Left kidney (tissue), 2 donors: ENCODE data around the gene RABL2B. TPM values are rescaled to one million over a fixed set of nuclear protein-coding genes. Genes with fewer than 3 reads are reported as not detected.

ENCODE experiments used
- DNase-seq: peaks from one replicate; pipeline ENCODE4 v3.0.0-alpha.2; 2013
- polyA plus RNA-seq: library from polyadenylated mRNA; unstranded; fragments of 120-200 nt; gene quantifications from one replicate; pipeline ENCODE4 v1.2.1, GENCODE V29; 2013; ENCODE audit not compliant: insufficient read length

The RABL2B gene
- polyA plus RNA-seq, 1 donor = 92.4 TPM

DNA sequence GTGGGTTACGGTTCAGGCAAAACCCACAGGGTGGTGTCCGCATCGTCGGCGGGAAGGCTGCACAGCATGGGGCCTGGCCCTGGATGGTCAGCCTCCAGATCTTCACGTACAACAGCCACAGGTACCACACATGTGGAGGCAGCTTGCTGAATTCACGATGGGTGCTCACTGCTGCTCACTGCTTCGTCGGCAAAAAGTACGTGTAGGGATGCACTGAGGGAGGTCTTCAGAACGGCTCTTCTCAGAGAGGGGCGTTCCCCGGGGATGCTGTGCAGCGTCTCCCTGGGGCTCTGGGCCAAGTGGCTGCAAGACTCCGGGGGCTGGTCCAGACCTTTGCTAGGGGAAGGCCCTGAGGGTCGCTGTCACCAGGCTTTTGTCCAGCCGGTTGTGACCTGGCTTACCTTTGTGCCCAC, 44.2 kb downstream of the RABL2B start:
- no peak for DNase-seq

DNA sequence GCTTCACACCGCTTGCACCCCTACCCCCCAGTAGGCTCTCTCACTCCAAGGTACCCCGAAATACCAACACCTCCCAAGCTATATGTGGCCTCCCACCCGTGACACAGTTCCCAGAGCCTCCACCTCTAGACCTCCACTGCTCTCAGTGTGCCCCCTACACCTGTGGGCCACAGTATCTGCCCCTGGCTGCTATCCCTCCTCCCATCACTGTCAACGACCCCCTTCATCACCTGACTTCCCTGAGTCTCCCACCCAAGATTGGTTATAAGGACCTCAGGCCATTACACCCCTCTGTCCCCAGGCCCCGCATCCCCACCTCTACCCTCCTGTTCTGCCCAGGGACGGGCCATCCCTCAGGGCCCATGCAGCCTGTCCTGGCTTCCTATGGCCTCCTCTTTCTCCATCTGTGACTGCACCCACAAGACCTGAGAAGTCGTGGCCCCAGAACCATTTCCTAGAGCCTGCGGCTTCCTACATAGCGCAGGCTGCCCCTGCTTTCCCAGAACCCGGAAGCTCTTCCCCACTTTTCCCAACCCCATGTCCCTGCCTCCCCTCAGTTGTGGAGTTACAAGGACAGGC, 44.7 kb downstream of the RABL2B start:
- DNase-seq = no peak

DNA sequence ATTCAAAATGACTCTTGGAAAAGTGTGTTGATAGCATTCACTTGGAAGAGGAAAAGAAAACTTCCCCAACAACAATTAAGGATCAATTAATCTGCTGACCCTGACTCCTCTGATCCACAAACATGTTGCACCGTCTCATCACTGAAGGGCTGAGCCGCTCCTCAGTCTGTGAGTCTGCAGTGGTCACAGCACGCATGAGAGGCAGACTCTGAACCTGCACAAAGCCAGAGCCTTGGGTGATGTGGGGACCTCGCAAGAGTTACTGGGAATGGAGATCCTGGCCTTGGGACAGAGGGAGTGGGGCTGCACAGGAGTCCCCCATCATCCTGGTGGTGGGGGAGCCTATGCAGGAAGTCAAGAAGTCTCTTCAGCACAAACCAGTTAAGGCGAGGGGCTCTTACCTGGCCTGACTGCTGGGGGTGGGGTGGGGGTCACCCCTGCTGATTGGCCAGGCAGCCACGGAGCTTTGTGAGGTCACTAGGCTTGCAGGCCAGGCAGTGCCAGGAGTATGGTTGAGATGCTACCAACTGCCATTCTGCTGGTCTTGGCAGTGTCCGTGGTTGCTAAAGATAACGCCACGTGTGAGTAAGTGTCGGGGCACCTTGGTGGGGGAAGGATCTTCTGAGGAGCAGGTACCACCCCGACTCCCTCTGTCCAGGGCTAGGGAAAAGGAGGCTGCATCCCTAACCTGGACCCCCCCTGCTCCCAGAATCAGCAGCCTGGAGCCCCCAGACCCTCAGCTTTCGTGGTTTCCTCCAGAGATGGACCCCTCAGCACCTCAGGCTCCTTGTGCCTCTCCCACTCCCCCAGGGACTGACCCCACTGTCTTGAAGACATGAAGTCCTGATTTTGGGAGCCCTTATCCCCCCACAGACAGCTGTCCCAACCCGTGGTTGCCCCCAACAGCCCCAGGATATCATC, 45.4 kb downstream of the RABL2B start, which contains the start of gene ACR:
TSS of gene ACR (plus strand) at position 477 of the 921 bp plus-strand sequence. CDS start at position 509, 32 bp downstream.
- no peak for DNase-seq

DNA sequence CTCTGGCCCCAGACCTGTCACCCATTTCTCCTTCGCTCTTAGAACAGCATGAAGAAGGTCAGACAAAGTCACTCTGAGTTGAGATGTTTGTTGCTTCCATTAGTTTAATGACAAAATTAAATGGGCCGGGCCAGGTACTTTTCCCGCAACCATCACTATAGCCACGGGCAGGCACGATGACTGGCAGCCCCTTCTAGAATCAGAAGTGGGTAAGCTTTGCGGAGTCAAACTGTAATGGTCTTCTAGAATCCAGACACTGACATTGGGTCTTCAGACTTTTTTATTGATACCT, 47.8 kb downstream of the RABL2B start:
- no peak for DNase-seq

DNA sequence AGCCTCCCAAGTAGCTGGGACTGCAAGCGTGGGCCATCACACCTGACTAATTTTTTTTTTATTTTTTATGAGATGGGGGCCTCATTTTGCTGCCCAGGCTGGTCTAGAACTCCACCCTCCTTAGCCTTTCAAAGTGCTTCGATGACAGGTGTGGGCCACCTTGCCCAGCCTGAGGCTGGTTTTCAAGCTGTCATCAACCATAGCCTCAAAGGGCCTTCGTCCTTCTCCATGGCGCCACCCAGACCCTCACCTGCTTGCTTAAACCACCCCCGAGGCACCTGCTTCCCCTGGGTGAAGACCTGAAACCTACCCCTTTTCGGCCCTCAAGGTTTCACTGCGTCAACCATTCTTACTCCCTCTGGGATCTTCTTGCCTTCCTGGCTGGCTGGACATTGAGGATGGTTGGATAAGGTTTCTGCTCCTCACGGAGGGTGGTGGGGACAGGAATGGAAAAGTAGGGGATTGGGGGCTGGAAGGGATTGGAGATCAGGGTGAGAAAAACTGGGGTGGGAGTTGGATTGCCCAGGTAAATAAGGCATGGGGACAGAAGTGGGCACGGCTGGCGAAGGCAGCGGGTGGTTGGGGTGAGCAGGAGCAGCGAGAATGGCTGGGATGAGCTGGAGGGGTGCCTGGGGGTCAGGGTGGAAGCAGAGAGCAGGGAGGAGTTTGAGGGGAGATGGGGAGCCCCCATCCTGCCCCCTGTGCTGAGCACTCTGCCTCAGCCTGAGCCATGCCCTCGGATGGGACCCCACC, 48.3 kb downstream of the RABL2B start:
- no peak for DNase-seq

DNA sequence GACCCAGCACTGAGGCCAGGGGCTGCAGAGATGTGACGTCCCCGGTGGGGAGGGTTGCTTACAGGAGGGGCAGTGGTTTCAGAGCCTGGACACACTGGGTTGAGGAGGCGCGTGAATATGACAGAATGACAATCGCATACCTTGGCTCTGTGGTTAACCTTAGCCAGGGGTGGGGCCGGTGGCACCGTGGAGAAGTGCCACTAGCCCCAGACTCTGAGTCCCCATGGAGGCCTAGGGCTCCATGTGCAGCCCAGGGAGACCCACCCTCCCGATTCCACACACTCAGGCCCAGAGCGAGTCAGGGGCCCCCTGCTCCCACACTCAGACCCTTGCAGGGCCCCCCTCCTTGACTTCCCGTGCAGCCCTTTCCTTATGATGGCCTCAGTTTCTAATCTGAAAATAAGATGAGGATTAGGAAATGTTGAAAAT, 49.1 kb downstream of the RABL2B start:
- no peak for DNase-seq

DNA sequence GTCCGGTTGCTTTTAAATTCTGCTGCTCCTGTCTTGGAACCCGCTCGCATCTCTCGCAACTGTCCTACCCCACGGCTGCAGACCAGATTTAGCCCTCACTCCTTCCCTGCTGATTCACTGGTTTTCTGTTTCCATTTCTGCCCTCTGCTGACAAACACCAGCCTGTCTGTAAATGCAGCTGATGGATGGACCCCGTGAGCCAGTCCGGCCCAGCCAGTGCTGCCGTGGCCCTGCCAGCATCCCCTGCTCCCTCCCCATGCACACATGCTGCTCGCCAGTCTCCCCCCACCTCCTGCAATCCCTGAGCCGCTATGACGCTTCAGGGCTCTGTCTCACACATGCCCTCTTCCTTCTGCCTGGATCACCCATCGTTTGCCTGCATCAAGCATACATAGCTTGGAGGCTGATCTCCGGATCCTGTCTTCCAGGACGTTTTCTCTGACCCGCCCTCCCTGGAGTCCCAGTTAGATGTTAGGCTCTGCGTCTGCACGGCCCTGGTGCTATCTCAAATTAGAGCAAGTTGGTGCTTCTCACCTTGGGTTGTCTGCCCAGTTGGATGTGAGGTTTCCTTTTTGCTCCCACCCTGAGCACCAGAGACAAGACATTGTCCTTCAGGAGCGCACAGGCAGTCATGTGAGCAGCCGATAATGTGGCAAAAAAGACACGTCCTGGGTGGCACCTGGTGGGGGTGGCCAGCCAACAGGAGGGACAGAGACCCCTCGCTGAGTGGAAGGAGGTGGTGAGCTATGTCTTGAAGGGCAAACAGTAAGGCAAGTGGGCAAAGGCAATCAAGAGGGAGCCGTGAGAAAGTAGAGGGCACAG, 49.7 kb downstream of the RABL2B start:
- DNase-seq = no peak

DNA sequence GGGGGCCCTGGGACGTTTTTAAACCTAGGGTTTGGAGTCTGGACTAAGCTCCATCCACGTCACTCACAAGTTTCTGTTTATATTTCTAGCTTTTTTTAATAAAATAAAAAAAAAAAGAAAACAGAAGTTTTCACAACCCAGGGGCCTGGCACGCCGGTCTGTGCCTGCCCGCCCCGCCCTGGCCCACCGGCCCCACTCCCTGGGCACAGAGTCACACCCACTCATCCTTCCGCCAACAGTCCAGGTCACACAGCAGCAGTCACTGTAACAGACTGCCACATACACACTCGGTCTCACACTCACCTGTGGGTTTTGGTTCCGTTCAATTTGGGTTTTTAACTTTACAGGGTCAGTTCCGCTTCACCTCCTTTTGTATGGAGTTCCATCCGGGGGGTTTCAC, 50.8 kb downstream of the RABL2B start:
- no peak for DNase-seq

DNA sequence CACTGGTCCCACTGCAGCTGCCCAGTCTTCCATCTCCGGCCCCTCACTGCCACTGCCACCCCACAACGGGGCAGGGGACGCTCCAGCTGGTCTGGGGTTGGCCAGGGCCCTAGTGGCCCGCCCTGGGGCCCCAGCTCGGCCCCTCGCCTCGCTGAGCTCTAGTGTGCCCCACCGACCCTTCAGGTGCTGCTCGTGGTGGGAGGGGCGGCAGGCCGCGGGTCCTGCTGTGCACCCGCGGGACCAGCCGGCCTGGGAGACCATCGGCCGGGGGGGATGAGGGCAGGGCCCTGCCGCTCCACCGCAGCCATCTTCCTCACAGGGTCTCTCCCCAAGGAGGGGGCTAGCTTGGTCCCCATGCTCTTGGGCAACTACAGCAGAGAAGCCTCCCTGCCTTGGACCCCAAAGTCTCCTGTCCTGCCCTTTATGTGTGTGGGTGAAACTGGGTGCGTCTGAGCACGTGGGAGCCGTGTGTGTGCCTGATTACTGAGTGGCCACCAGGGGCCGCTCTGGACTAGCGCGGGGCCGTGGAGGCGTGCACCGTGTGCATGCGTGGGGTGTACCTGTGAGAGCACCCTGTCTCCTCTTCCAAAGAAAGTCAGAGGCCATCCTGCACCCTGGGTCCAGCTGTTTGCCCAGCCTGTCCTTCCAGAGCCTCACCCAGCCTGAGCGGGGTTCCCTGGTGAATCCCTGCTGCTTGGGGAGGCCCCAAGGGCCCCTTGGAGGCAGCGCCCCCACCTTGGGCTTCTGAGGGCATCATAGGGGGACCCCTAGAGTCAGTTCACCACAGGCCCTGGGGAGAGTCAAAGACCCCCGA, 51.4 kb downstream of the RABL2B start:
- DNase-seq = no peak

DNA sequence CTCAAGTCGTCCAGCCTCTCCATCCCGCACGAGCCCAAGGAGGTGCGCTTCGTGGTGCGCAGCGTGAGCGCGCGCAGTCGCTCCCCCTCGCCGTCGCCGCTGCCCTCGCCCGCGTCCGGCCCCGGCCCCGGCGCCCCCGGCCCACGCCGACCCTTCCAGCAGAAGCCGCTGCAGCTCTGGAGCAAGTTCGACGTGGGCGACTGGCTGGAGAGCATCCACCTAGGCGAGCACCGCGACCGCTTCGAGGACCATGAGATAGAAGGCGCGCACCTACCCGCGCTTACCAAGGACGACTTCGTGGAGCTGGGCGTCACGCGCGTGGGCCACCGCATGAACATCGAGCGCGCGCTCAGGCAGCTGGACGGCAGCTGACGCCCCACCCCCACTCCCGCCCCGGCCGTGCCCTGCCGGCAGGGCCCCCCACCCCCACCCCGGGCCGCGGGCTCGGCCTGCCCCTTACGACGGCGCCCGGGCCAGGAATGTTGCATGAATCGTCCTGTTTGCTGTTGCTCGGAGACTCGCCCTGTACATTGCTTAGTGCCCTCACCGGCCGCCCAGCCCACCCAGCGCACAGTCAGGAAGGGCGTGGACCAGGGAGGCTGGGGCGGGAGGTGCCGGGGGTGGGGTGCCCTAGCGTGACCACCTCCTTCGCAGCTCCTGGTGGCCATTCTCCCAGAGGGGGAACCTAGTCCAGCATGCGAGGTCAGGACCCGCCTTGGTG, 52.3 kb downstream of the RABL2B start:
- DNase-seq = no peak

DNA sequence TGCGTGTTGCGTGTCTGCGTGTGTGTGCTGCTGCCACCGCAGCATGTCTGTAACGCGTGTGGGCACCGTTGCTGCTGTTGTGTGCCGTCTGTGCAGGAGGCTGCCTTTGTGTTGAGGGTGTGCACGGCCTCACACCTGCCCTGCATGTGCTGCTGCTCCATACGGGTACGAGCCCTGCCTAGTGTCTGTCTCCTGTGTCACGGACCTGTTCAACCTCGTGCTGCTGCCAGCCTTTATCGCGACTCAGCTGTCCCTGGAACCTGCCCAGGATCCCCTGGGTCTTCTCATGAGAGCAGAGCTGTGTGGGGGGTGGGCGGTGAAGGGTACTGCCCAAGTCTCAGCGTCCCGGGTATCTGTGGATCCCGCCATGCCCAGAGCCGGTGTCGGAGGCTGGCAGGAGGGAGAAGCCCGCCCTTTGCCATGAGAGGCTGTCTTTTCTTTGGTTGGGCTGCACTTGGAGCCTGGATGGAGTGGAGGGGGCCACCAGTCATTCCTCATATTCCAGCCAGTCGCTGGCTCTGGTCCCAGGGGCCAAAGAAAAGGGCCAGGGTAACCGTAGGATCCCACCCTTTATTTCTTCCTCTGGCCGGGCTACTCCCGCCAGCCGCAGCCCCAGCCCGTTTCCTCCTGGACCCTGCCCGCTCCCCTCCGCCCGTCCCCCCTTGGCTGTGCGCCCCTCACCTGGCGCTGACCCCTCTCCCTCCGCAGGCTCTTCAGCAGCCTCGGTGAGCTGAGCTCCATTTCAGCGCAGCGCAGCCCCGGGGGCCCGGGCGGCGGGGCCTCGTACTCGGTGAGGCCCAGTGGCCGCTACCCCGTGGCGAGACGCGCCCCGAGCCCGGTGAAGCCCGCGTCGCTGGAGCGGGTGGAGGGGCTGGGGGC, 53.2 kb downstream of the RABL2B start:
- no peak for DNase-seq

DNA sequence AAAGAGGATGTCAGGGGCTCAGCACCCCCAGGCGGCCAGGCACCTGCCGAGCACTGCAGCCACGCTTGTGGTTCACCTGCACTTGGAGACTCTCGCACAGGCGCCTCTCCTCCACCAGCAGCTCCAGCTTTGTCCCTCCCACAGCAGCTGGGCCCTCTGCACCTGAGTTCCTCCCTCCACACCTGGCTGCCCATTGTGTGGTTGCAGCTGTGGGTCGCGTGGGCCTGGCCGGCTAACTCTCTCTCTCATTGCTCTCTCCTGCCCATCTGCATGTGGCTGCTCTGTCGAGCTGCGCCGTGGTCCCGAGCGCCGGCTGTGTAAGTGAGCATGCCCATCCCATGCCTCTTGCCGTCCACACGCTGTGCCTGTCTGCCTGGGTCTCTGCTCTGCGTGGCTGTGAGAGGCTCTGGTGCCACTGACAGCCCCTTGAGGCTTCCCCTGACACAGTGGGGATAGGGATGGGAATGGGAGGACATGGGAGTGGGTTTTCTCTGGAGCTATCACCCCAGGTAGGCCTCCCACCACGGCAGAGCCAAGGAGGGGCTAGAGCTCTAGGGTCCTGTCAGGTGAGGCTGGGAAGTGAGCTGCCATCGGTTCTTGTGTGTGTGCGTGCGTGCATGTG, 53.9 kb downstream of the RABL2B start:
- no peak for DNase-seq

DNA sequence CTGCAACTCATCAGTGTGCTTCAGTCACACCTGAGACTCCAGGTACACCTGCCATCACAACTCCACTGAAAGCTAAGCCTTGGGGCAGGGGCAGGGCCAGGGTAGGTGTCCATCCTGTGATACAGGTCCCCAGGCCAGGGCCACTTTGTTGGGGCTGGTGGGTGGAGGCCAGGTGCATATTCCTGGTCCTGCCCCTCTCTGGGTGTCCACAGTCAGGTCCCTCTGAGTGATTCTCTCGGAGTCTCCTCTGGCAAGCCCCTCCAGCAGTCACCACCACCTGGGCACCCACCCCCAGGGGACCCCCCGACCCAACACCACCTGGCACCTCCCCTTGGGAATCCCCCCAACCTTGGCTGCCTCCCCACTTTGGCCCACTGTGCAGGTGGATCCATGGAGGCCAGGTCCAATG, 54.9 kb downstream of the RABL2B start:
- no peak for DNase-seq

DNA sequence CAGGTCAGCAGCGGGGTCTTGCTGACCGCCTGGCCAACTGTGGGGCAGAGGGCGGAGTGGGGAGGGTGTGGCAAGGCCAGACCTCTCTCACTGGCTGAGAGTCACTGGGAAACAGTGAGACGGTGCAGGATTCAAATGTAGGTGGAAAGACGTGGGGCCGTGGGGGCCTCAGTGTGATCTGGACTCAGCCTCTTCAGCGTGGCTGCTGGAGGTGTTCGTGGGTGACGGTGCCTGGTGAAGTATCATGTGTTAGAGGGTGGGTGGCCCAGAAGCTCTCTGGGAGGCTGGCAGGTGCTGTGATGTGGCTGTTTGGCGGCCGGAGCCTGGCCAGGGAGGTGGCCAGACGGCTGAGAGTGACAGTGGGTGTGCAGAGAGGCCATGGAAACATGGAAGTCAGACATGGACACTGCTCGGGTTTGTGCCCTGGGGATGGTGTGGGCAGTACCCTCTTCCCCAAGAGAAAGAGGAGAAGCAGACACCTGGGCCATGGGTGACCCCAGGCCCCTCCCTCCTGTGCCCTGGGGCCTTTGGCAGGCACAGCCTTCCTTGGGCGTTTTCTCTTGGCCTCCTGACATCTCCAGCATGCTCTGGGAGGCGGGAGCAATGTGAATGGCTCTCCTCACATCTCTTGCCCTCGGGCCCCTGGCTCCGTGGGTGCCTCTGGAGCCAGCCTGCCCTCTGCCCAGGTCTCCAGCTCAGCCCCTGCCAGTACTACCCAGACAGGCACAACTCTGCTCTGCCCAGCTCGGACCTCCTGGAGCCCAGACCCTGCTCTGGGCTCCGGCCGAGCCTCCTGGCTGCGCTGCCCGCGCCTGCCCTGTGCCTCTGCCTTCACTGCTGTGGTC, 55.5 kb downstream of the RABL2B start:
- DNase-seq = no peak

DNA sequence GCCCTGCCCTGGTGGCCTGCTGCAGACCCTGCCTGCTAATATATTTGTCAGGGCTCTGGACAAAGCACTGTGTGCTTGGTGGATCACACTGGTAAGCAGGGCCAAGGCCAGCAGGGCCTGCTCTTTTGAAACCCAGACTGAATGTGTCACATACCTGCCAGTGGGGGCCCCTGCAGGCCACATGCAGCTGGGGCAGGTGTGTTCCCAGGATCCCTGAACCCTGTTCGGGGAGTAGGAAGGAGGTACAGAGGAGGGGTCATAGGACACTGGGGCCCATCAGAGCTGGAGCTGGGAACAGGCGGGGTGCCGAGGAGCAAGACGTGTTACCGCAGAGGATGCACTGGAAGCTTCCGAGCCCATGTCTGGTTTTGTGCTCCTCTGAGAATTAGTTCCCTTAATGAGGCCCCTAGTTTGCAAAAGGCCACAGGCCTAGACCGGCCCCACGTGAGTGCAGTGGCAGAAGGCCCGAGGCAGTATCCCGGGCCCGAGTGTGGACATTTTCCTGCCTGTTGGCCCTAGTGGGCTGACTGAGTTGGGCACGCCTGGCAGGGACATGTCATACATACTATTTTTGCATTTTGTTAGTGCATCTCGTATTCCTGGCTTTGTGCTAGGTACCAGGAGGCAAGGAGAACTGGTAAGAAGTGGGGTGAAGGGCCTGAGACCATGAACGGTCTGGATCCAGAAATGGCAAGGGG, 56.6 kb downstream of the RABL2B start:
- DNase-seq = no peak

DNA sequence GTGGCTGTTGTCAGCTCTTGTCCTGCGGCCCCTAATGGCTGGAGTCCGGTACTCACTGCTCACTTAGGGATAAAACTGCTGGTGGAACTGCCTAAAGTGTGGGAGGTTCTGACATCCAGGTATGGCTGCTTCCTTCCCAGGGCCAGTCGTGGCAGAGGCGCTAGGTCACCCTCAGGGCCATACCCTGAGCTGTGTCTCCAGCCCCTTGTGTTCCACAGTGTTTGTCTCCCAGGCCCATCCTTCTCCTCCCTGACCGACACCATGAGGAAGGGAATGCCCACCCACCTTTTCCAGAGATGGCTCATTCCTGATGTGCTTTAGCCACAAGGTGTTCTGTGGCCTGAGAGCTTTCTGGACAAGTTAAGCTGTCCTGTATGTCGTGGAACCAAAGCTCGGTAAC, 57.8 kb downstream of the RABL2B start:
- DNase-seq = no peak

DNA sequence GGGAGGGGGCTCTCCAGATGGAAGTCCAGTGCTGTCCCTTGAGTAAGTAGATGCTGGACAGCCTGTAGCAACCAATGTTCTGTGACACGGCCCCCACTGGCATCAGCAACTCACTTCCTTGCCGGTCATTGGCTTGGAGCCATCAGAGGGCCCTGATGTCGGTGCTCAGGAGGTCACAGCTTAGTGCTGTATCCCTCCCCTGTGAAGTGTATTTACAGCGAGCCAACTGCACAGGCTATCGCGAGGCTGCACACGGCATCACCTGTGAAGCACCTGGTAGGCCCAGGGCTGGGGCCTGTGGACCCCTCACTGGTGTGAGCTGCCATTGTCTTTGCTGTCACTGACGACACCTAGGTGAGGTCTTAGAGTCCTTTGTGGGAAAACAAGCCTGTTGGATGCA, 58.8 kb downstream of the RABL2B start:
- DNase-seq = no peak
